Hepatocyte (in vitro differentiated cells): Measurements from ENCODE around the gene RASGRP1. TPM values are rescaled to one million over a fixed set of nuclear protein-coding genes. Genes with fewer than 3 reads are reported as not detected.

Experiments used
- DNase-seq: peaks from one replicate; pipeline ENCODE4 v3.0.0-alpha.2; 2016; ENCODE audit warnings: low spot score
- H2AFZ ChIP-seq: fragments of 200-600 bp; sonication (generic); 2 replicates; pipeline ENCODE4 v1.6.0; 2016; ENCODE audit warnings: antibody characterized with exemption, mild to moderate bottlenecking
- H3K27ac ChIP-seq: fragments of 200-600 bp; sonication (generic); 2 replicates; pipeline ENCODE4 v1.5.1; 2016; ENCODE audit warnings: mild to moderate bottlenecking
- H3K27me3 ChIP-seq: fragments of 200-600 bp; sonication (generic); 2 replicates; pipeline ENCODE4 v1.6.1; 2016
- H3K36me3 ChIP-seq: fragments of 200-600 bp; sonication (generic); replicated peaks from 2 replicates; pipeline ENCODE4 v1.5.1; 2016; ENCODE audit warnings: low read depth; ENCODE audit not compliant: insufficient read depth
- H3K4me1 ChIP-seq: fragments of 200-600 bp; sonication (generic); 2 replicates; pipeline ENCODE4 v1.5.1; 2016; ENCODE audit warnings: mild to moderate bottlenecking, moderate library complexity; ENCODE audit not compliant: insufficient read depth
- H3K4me2 ChIP-seq: fragments of 200-600 bp; sonication (generic); 2 replicates; pipeline ENCODE4 v1.6.0; 2016
- H3K4me3 ChIP-seq: fragments of 200-600 bp; sonication (generic); 2 replicates; pipeline ENCODE4 v1.5.1; 2016; ENCODE audit warnings: mild to moderate bottlenecking
- H3K79me2 ChIP-seq: fragments of 200-600 bp; sonication (generic); 2 replicates; pipeline ENCODE4 v1.6.0; 2017; ENCODE audit warnings: mild to moderate bottlenecking
- H3K9me2 ChIP-seq: fragments of 200-600 bp; sonication (generic); replicated peaks from 2 replicates; pipeline ENCODE4 v1.6.0; 2017; ENCODE audit warnings: mild to moderate bottlenecking; ENCODE audit not compliant: insufficient read depth
- H3K9me3 ChIP-seq: fragments of 200-600 bp; sonication (generic); 2 replicates; pipeline ENCODE4 v1.5.1; 2016; ENCODE audit warnings: low read depth, mild to moderate bottlenecking
- H4K20me1 ChIP-seq: fragments of 200-600 bp; sonication (generic); 2 replicates; pipeline ENCODE4 v1.6.0; 2016; ENCODE audit warnings: mild to moderate bottlenecking; ENCODE audit not compliant: insufficient read depth, poor library complexity, severe bottlenecking
- EZH2 ChIP-seq: fragments of 200-600 bp; sonication (generic); IDR thresholded peaks from 2 replicates; pipeline ENCODE4 v1.6.1; 2016; ENCODE audit warnings: antibody characterized with exemption, mild to moderate bottlenecking, borderline replicate concordance
- EZH2phosphoT487 ChIP-seq: fragments of 200-600 bp; sonication (generic); IDR thresholded peaks from one replicate; pipeline ENCODE4 v1.6.1; 2018; ENCODE audit warnings: antibody characterized with exemption, mild to moderate bottlenecking, low read depth, moderate library complexity; ENCODE audit not compliant: unreplicated experiment, severe bottlenecking
- WGBS: methylation state at CpG from one replicate; pipeline ENCODE4 v1.1.6; 2016; ENCODE audit warnings: low lambda C conversion rate; ENCODE audit errors: missing lambda C conversion rate; 5-methylcytosine and 5-hydroxymethylcytosine counted together
- polyA plus RNA-seq: library from polyadenylated mRNA; unstranded; fragments of >200 nt; fragmentation: Nextera tagmentation; extraction: Ambion mirVana; gene quantifications from 2 replicates; pipeline ENCODE4 v1.2.1, GENCODE V29; 2016
- total RNA-seq: library from RNA; depleted of rRNA; stranded (reverse); fragments of >200 nt; gene quantifications from 2 replicates; pipeline ENCODE4 v1.2.3, GENCODE V29; 2014
- TF ChIP-seq, protein P1 (sequence below): fragments of 200-600 bp; sonication (generic); IDR thresholded peaks from 2 replicates; pipeline ENCODE4 v1.5.1; 2016; ENCODE audit warnings: antibody characterized with exemption, mild to moderate bottlenecking; ENCODE audit not compliant: poor library complexity

Gene RASGRP1
- total and polyA plus RNA-seq, 2 experiments from 2014 or later, result 0.41 to 0.53 TPM

DNA sequence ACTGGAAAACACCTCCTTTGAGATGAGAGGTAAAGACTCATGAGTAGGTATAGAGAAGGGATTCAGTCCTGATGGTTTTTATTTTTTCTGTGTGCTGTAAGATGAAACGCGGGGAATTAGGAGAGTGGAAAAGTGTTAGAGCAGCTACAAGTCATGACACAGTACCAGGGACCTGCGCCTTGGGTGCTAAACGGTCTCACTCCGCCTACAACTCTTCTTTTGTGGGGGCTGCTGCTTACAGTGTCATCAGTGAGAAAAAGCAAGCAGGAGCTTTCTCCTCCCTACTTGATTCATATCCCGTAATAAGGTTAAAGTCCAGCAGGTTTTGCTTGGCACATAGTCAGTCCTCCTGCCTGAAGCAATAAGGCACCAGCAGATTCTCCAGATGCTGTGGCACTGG lies 39.1 kb downstream of the RASGRP1 start:
- Histone ChIP-seq H3K27me3 (peaks cover 4% of the 10 kb centered on the region), H3K4me2 (no peak overlapping the region), H2AFZ (no peak overlapping the region), H3K4me3 (no peak overlapping the region), H3K9me2 (no peaks in the 10 kb centered on the region), H3K36me3 (no peaks in the 10 kb centered on the region), H3K27ac (no peak overlapping the region), H3K79me2 (no peaks in the 10 kb centered on the region), H3K9me3 (no peaks in the 10 kb centered on the region), H3K4me1 (no peaks in the 10 kb centered on the region), H4K20me1 (no peaks in the 10 kb centered on the region)
- 96% methylated on average over 6 of the region's 6 CpGs for WGBS
- no peak for DNase-seq
- no peak for TF ChIP-seq EZH2phosphoT487
- TF ChIP-seq EZH2, result no peak
- TF ChIP-seq, protein P1, sequence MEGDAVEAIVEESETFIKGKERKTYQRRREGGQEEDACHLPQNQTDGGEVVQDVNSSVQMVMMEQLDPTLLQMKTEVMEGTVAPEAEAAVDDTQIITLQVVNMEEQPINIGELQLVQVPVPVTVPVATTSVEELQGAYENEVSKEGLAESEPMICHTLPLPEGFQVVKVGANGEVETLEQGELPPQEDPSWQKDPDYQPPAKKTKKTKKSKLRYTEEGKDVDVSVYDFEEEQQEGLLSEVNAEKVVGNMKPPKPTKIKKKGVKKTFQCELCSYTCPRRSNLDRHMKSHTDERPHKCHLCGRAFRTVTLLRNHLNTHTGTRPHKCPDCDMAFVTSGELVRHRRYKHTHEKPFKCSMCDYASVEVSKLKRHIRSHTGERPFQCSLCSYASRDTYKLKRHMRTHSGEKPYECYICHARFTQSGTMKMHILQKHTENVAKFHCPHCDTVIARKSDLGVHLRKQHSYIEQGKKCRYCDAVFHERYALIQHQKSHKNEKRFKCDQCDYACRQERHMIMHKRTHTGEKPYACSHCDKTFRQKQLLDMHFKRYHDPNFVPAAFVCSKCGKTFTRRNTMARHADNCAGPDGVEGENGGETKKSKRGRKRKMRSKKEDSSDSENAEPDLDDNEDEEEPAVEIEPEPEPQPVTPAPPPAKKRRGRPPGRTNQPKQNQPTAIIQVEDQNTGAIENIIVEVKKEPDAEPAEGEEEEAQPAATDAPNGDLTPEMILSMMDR, result no peak

GRCh38 chr15:38524156-38524555 lies 40.5 kb downstream of the RASGRP1 start:
- Histone ChIP-seq H3K36me3 (no peaks in the 10 kb centered on the region), H3K4me1 (no peaks in the 10 kb centered on the region), H3K9me3 (no peaks in the 10 kb centered on the region), H3K27ac (no peak overlapping the region), H3K4me3 (no peak overlapping the region), H2AFZ (no peak overlapping the region), H3K4me2 (no peak overlapping the region), H3K9me2 (no peaks in the 10 kb centered on the region), H4K20me1 (no peaks in the 10 kb centered on the region), H3K79me2 (no peaks in the 10 kb centered on the region), H3K27me3 (peaks cover 4% of the 10 kb centered on the region)
- WGBS, result 90% methylated on average over 5 of the region's 5 CpGs
- TF ChIP-seq EZH2 (no peak), EZH2phosphoT487 (no peak)
- TF ChIP-seq, protein P1, result no peak
- no peak for DNase-seq

DNA sequence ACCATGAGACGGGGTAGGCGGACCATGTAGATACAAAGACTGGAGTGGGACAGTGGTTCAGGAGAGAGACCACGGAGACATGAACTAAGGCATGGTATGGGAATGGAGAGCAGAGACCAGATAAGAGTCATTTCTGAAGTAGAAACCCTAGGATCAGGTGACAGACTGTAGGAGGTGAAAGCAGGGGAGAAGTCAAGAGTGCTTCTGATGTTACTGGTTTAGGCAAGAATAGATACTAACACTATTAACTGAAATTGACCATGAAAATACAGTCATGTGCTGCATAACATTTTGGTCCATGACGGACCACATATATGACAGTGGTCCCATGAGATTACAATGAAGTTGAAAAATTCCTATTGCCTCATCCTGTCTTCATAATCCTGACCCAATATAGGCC lies 41.7 kb downstream of the RASGRP1 start:
- TF ChIP-seq, protein P1, result no peak
- TF ChIP-seq EZH2, result no peak
- TF ChIP-seq EZH2phosphoT487, result no peak
- Histone ChIP-seq H3K36me3 (no peaks in the 10 kb centered on the region), H3K4me1 (no peaks in the 10 kb centered on the region), H3K9me3 (no peaks in the 10 kb centered on the region), H4K20me1 (no peaks in the 10 kb centered on the region), H3K4me3 (no peak overlapping the region), H3K79me2 (no peaks in the 10 kb centered on the region), H2AFZ (no peak overlapping the region), H3K9me2 (no peaks in the 10 kb centered on the region), H3K27ac (no peak overlapping the region), H3K4me2 (no peak overlapping the region), H3K27me3 (peaks cover 4% of the 10 kb centered on the region)
- DNase-seq, result no peak
- WGBS, result 94% methylated on average over 4 of the region's 4 CpGs

GRCh38 chr15:38521316-38521715 lies 43.3 kb downstream of the RASGRP1 start:
- Histone ChIP-seq H3K27me3 (peaks cover 4% of the 10 kb centered on the region), H3K9me3 (no peaks in the 10 kb centered on the region), H3K79me2 (no peaks in the 10 kb centered on the region), H3K27ac (no peak overlapping the region), H3K4me1 (no peaks in the 10 kb centered on the region), H2AFZ (no peak overlapping the region), H3K4me3 (no peak overlapping the region), H3K36me3 (no peaks in the 10 kb centered on the region), H3K9me2 (no peaks in the 10 kb centered on the region), H3K4me2 (no peak overlapping the region), H4K20me1 (no peaks in the 10 kb centered on the region)
- TF ChIP-seq, protein P1, result no peak
- TF ChIP-seq EZH2, result no peak
- TF ChIP-seq EZH2phosphoT487, result no peak
- no peak for DNase-seq
- 67% methylated on average over 5 of the region's 5 CpGs for WGBS
